OCI-LY7 (cell line): Measurements from ENCODE around the gene APPBP2. TPM values are rescaled to one million over a fixed set of nuclear protein-coding genes. Genes with fewer than 3 reads are reported as not detected.
A peak's percentile ranks its signal among the peaks of the same experiment; 100 is the strongest.

Source experiments
- BruUV-seq: library from RNA; stranded (reverse); fragments of 400-500 nt; replicated peaks from 2 replicates; lab custom pipeline; 2021; lab: Mats Ljungman, UMichigan
- CTCF ChIA-PET: fragments of 300-600 bp; sonication (Branson Sonifier 250); formaldehyde crosslinking; loops from one replicate; lab custom pipeline; 2022; ENCODE audit warnings: antibody characterized with exemption; ENCODE audit not compliant: unreplicated experiment; lab: Charles Lee
- POLR2A ChIA-PET: fragments of 300-600 bp; sonication (Branson Sonifier 250); formaldehyde crosslinking; loops from one replicate; lab custom pipeline; 2022; ENCODE audit warnings: antibody characterized with exemption; lab: Charles Lee
- DNase-seq: peaks from one replicate; pipeline ENCODE4 v3.0.0-alpha.2; 2015; ENCODE audit warnings: low spot score
- H2AFZ ChIP-seq: fragments of 200-600 bp; sonication (generic), shearing (Covaris generic); 2 replicates; pipeline ENCODE4 v1.6.1; 2014; ENCODE audit warnings: mild to moderate bottlenecking, antibody characterized with exemption, low read length, moderate library complexity
- H3K27ac ChIP-seq: fragments of 200-600 bp; sonication (generic); 2 replicates; pipeline ENCODE4 v1.5.1; 2014; ENCODE audit warnings: mixed run types, low read depth, mild to moderate bottlenecking, moderate library complexity, low read length, inconsistent platforms; ENCODE audit not compliant: poor library complexity, severe bottlenecking
- H3K36me3 ChIP-seq: fragments of 200-600 bp; sonication (generic); 2 replicates; pipeline ENCODE4 v1.6.1; 2014; ENCODE audit warnings: mild to moderate bottlenecking, antibody characterized with exemption, low read length, moderate library complexity, mixed read lengths; ENCODE audit not compliant: insufficient read depth
- H3K4me1 ChIP-seq: fragments of 200-600 bp; sonication (generic); 2 replicates; pipeline ENCODE4 v1.5.1; 2014; ENCODE audit warnings: mild to moderate bottlenecking, low read length; ENCODE audit not compliant: insufficient read depth, poor library complexity, severe bottlenecking
- H3K4me2 ChIP-seq: fragments of 200-600 bp; sonication (generic); 2 replicates; pipeline ENCODE4 v1.6.1; 2014; ENCODE audit warnings: mild to moderate bottlenecking, low read length
- H3K4me3 ChIP-seq: fragments of 200-600 bp; sonication (generic); 2 replicates; pipeline ENCODE4 v1.5.1; 2014; ENCODE audit warnings: mild to moderate bottlenecking, low read depth, low read length; ENCODE audit not compliant: poor library complexity, severe bottlenecking
- H3K79me2 ChIP-seq: fragments of 200-600 bp; sonication (generic); 2 replicates; pipeline ENCODE4 v1.6.1; 2016; ENCODE audit warnings: low read depth, mild to moderate bottlenecking, low read length, moderate library complexity, mixed read lengths; ENCODE audit not compliant: insufficient read depth
- H3K9me2 ChIP-seq: fragments of 200-600 bp; sonication (generic); 2 replicates; pipeline ENCODE4 v1.6.1; 2016; ENCODE audit warnings: mild to moderate bottlenecking, low read length, mixed read lengths; ENCODE audit not compliant: insufficient read depth
- H3K9me3 ChIP-seq: fragments of 200-600 bp; sonication (generic); 2 replicates; pipeline ENCODE4 v1.6.1; 2014; ENCODE audit warnings: mild to moderate bottlenecking, mixed run types, low read length, mixed read lengths
- H4K20me1 ChIP-seq: fragments of 200-600 bp; sonication (generic); 2 replicates; pipeline ENCODE4 v1.6.1; 2014; ENCODE audit warnings: mild to moderate bottlenecking, antibody characterized with exemption, low read length, moderate library complexity, mixed read lengths; ENCODE audit not compliant: insufficient read depth
- EZH2phosphoT487 ChIP-seq: fragments of 200-600 bp; sonication (generic); IDR thresholded peaks from 2 replicates; pipeline ENCODE4 v1.6.1; 2018; ENCODE audit warnings: low read depth, borderline replicate concordance, mild to moderate bottlenecking, mixed run types, antibody characterized with exemption, low read length, moderate library complexity, mixed read lengths
- intact Hi-C: fragments of 100-400 bp; cut with micrococcal nuclease; formaldehyde crosslinking; loops from one replicate; pipeline ENCODE4 v1.10.0; 2022; ENCODE audit not compliant: unreplicated experiment
- total RNA-seq, 2 experiments: library from RNA; depleted of rRNA in 1 of 2; stranded (reverse); fragments of >200 nt in 1 of 2; shearing (Covaris generic) in 1 of 2; gene quantifications; 2 replicates each; pipeline ENCODE4 v1.2.3, GENCODE V29; 2014 to 2022
- TF ChIP-seq, protein P1 (sequence below): fragments of 200-600 bp; sonication (generic); conservative IDR thresholded peaks from 2 replicates; pipeline ENCODE4 v1.5.1; 2014; ENCODE audit warnings: mild to moderate bottlenecking, antibody characterized with exemption, low read length, moderate library complexity, mixed read lengths

Gene APPBP2
- total RNA-seq, 2 experiments from 2014 or later: 11.8 to 28.1 TPM

DNA sequence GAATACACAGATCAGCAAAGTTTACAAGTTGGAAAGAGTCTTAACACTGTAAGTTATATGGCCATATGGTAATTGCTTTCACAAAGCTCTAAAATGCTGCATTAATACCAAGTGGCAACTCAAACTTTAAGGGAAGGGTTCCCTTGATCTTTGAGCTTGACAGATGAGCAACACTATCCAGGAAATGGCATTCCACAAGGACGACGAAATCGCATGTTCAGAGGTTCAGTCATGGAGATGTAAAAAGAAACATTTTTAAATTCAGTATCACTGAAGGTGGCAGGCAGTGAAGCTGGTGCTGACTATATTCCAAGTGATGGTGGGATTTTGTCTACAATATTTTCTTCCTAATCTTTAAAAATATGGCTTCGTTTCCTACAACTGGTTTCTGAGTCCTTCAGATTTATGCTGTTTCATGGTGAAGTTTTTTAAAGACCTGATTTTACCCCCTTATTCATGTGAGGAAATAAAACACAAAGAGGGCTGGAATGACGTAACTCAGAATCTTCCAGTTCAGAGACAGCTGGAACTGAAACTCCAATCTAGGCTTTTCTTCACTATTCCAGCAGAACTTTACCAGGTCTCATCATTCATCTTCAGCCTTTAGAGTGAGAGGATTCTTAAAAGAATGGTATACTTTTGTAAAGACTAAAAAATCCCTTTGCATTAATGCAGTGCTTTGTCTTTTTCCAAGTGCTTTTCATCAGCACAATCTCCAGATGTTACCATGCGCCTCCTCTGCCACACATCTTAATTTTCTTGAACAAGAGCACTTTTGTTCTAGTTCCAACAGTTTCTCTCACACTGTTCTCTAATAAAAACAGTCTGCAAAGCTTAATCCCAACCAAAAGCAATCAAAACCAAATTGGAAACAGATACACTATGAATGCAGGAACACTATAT lies 83.5 kb downstream of the APPBP2 start:
- Histone ChIP-seq H3K9me3 (no peaks in the 10 kb centered on the region), H3K36me3 (peaks cover 16% of the 10 kb centered on the region), H3K4me2 (no peak overlapping the region), H4K20me1 (no peaks in the 10 kb centered on the region), H3K4me3 (no peak overlapping the region), H3K79me2 (no peaks in the 10 kb centered on the region), H3K4me1 (no peaks in the 10 kb centered on the region), H3K9me2 (no peaks in the 10 kb centered on the region), H2AFZ (no peak overlapping the region), H3K27ac (no peak overlapping the region)
- ChIA-PET CTCF (no interaction called here), POLR2A (interaction anchor here (0.6 kb wide), 2 partner anchors 77 to 308 kb away, joined by 4 to 5 read pairs; no protein-coding TSS in a partner anchor)
- intact Hi-C loops: no loop called here
- TF ChIP-seq EZH2phosphoT487: no peak
- TF ChIP-seq, protein P1, sequence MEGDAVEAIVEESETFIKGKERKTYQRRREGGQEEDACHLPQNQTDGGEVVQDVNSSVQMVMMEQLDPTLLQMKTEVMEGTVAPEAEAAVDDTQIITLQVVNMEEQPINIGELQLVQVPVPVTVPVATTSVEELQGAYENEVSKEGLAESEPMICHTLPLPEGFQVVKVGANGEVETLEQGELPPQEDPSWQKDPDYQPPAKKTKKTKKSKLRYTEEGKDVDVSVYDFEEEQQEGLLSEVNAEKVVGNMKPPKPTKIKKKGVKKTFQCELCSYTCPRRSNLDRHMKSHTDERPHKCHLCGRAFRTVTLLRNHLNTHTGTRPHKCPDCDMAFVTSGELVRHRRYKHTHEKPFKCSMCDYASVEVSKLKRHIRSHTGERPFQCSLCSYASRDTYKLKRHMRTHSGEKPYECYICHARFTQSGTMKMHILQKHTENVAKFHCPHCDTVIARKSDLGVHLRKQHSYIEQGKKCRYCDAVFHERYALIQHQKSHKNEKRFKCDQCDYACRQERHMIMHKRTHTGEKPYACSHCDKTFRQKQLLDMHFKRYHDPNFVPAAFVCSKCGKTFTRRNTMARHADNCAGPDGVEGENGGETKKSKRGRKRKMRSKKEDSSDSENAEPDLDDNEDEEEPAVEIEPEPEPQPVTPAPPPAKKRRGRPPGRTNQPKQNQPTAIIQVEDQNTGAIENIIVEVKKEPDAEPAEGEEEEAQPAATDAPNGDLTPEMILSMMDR: no peak
- no peak for DNase-seq
- BruUV-seq: no TSS peak

DNA sequence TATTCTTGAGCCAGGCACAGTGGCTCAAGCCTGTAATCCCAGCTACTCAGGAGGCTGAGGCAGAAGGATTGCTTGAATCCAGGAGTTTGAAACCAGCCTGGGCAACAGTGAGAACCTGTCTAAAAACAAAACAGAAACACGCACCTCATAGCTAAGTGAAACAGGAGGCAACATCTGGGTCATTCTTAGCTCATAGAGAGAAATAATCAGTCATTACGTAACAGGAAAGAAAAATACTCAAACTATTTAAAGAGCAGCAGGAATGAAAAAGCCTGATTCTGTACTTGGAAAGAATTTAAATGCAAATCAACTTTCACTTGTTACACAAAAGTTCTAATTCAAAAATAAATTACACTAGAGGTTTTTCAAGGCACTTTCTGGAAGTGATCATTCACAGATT lies 86.5 kb downstream of the APPBP2 start:
- peak overlapping the region; percentile 61; the same call in 1 of the 2 replicates for H2AFZ ChIP-seq
- ChIA-PET CTCF (no interaction called here), POLR2A (interaction anchor here (1.0 kb wide), 1 partner anchor 301 kb away, joined by 3 read pairs; no protein-coding TSS in a partner anchor)
- intact Hi-C loops: loop anchor here (10.0 kb wide), 1 partner anchor 295 kb away; the partner anchor contains the start of gene CA4
- H3K4me1 ChIP-seq: no peaks in the 10 kb centered on the region
- H3K9me3 ChIP-seq: no peaks in the 10 kb centered on the region
- no peak overlapping the region for H3K4me2 ChIP-seq
- no peaks in the 10 kb centered on the region for H4K20me1 ChIP-seq
- H3K9me2 ChIP-seq: no peaks in the 10 kb centered on the region
- H3K79me2 ChIP-seq: no peaks in the 10 kb centered on the region
- H3K36me3 ChIP-seq: no peaks in the 10 kb centered on the region
- no peak overlapping the region for H3K27ac ChIP-seq
- TF ChIP-seq EZH2phosphoT487: no peak
- TF ChIP-seq, protein P1: no peak
- no TSS peak for BruUV-seq
- no peak for DNase-seq
- no peak overlapping the region for H3K4me3 ChIP-seq

DNA sequence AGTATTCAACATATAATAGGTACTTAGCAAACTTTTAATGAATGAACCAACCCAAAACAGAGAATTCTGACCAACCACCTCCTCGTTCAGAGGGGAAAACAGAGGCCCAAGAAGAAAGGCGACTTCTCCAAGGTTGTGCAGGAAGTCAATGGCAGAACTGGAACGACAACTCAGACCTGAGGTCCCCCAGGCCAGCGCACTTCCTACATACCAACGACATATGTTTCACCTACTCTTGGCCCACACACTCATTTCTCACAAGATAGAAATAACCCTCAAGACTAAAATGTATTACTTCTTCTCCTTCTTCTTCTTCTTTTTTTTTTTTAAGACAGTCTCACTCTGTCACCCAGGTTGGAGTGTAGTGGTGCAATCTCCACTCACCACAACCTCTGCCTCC lies 89.4 kb downstream of the APPBP2 start:
- H3K4me1 ChIP-seq: no peaks in the 10 kb centered on the region
- CTCF ChIA-PET: no interaction called here
- no peak for TF ChIP-seq EZH2phosphoT487
- TF ChIP-seq, protein P1: no peak
- H2AFZ ChIP-seq: no peak overlapping the region
- no peaks in the 10 kb centered on the region for H4K20me1 ChIP-seq
- no peak overlapping the region for H3K4me2 ChIP-seq
- no peaks in the 10 kb centered on the region for H3K36me3 ChIP-seq
- no peaks in the 10 kb centered on the region for H3K9me2 ChIP-seq
- peaks cover 8% of the 10 kb centered on the region; the same call in 1 of the 2 replicates for H3K9me3 ChIP-seq
- DNase-seq: no peak
- BruUV-seq: no TSS peak
- no peak overlapping the region for H3K27ac ChIP-seq
- no peak overlapping the region for H3K4me3 ChIP-seq
- H3K79me2 ChIP-seq: no peaks in the 10 kb centered on the region
- POLR2A ChIA-PET: no interaction called here
- intact Hi-C loops: loop anchor here (10.0 kb wide), 1 partner anchor 292 kb away; the partner anchor contains the start of gene CA4
